HG03103 (cell line): Measurements from ENCODE around the gene ATP8A1.

Source experiments
- ATAC-seq: cut with Tn5 transposase; IDR thresholded peaks from one replicate; pipeline ENCODE4 v1.9.1; 2021; ENCODE audit warnings: low read depth; ENCODE audit not compliant: unreplicated experiment

ATP8A1 gene

GRCh38 chr4:42578187-42578586 lies 78.7 kb downstream of the ATP8A1 start:
- ATAC-seq, result no peak

GRCh38 chr4:42574870-42575430 lies 82.0 kb downstream of the ATP8A1 start:
- no peak for ATAC-seq

- ATAC-seq, result no peak
Observed at GRCh38 chr4:42573249-42573648, 83.7 kb downstream of the ATP8A1 start.

GRCh38 chr4:42570221-42570620 lies 86.7 kb downstream of the ATP8A1 start:
- ATAC-seq, result no peak

GRCh38 chr4:42568610-42569207 lies 88.2 kb downstream of the ATP8A1 start:
- peak; percentile 84 for ATAC-seq

- no peak for ATAC-seq
Observed at GRCh38 chr4:42566835-42567234, 90.1 kb downstream of the ATP8A1 start.

- ATAC-seq, result no peak
Observed at GRCh38 chr4:42562016-42562415, 94.9 kb downstream of the ATP8A1 start.

- no peak for ATAC-seq
Observed at GRCh38 chr4:42561031-42561430, 95.9 kb downstream of the ATP8A1 start.

GRCh38 chr4:42560467-42560861 lies 96.4 kb downstream of the ATP8A1 start:
- no peak for ATAC-seq

GRCh38 chr4:42558156-42558555 lies 98.7 kb downstream of the ATP8A1 start:
- ATAC-seq, result no peak

GRCh38 chr4:42555828-42556227 lies 101.1 kb downstream of the ATP8A1 start:
- no peak for ATAC-seq

GRCh38 chr4:42554072-42554471 lies 102.8 kb downstream of the ATP8A1 start:
- ATAC-seq, result no peak

GRCh38 chr4:42549896-42550295 lies 107.0 kb downstream of the ATP8A1 start:
- no peak for ATAC-seq

- no peak for ATAC-seq
Observed at GRCh38 chr4:42547805-42548204, 109.1 kb downstream of the ATP8A1 start.

- no peak for ATAC-seq
Observed at GRCh38 chr4:42543762-42544161, 113.1 kb downstream of the ATP8A1 start.

GRCh38 chr4:42543126-42543525 lies 113.8 kb downstream of the ATP8A1 start:
- ATAC-seq, result no peak

GRCh38 chr4:42541647-42542046 lies 115.3 kb downstream of the ATP8A1 start:
- ATAC-seq, result no peak

- ATAC-seq, result no peak
Observed at GRCh38 chr4:42533042-42533441, 123.9 kb downstream of the ATP8A1 start.

- ATAC-seq, result no peak
Observed at GRCh38 chr4:42531341-42532030, 125.4 kb downstream of the ATP8A1 start.

- ATAC-seq, result no peak
Observed at GRCh38 chr4:42523066-42523718, 133.7 kb downstream of the ATP8A1 start.

- no peak for ATAC-seq
Observed at GRCh38 chr4:42519803-42520417, 137.0 kb downstream of the ATP8A1 start.
